DMS 273 (cell line): ENCODE measurements around the gene INSR.

Source experiments
- DNase-seq: peaks from one replicate; lab custom pipeline; 2025; ENCODE audit not compliant: unreplicated experiment; lab: John Stamatoyannopoulos, UW

INSR gene

GRCh38 chr19:7104747-7105447, 189.3 kb downstream of the INSR start:
- no peak for DNase-seq

GRCh38 chr19:7101498-7102253, 192.5 kb downstream of the INSR start:
- no peak for DNase-seq

- no peak for DNase-seq
Measured at GRCh38 chr19:7099597-7099921, 194.7 kb downstream of the INSR start.

GRCh38 chr19:7098701-7099596, 195.3 kb downstream of the INSR start:
- DNase-seq: peak; percentile 99

GRCh38 chr19:7098096-7098495, 196.1 kb downstream of the INSR start:
- no peak for DNase-seq

- no peak for DNase-seq
Measured at GRCh38 chr19:7088999-7089398, 205.2 kb downstream of the INSR start.

GRCh38 chr19:7083076-7083956, 210.9 kb downstream of the INSR start:
- peak; percentile 49 for DNase-seq

- no peak for DNase-seq
Measured at GRCh38 chr19:7078008-7078407, 216.2 kb downstream of the INSR start.

- no peak for DNase-seq
Measured at GRCh38 chr19:7076151-7076550, 218.1 kb downstream of the INSR start.

GRCh38 chr19:7074705-7075282, 219.4 kb downstream of the INSR start:
- DNase-seq: no peak

GRCh38 chr19:7072541-7072940, 221.7 kb downstream of the INSR start:
- DNase-seq: no peak

- peak; percentile 64 for DNase-seq
Measured at GRCh38 chr19:7069904-7070226, 224.3 kb downstream of the INSR start.

GRCh38 chr19:7069042-7069903, 224.9 kb downstream of the INSR start, which contains the start of gene ZNF557:
TSS of gene ZNF557 (plus strand) at chr19:7069703. CDS start at chr19:7075075, 5,372 bp downstream.
- peak; percentile 98 for DNase-seq

GRCh38 chr19:7068599-7068998, 225.6 kb downstream of the INSR start:
- no peak for DNase-seq

GRCh38 chr19:7067716-7068115, 226.5 kb downstream of the INSR start:
- no peak for DNase-seq

GRCh38 chr19:7067122-7067521, 227.1 kb downstream of the INSR start:
- peak; percentile 73 for DNase-seq

- DNase-seq: no peak
Measured at GRCh38 chr19:7063764-7064418, 230.3 kb downstream of the INSR start.

GRCh38 chr19:7063339-7063738, 230.9 kb downstream of the INSR start:
- DNase-seq: no peak
